H1 (cell line): Measurements from ENCODE around the gene RAP2A. TPM values are rescaled to one million over a fixed set of nuclear protein-coding genes. Genes with fewer than 3 reads are reported as not detected.

ENCODE experiments used
- CTCF ChIA-PET: fragments of 300-600 bp; sonication (Branson Sonifier 250); formaldehyde crosslinking; loops from one replicate; lab custom pipeline; 2021; ENCODE audit not compliant: partially characterized antibody; lab: Charles Lee
- POLR2A ChIA-PET: fragments of 300-600 bp; sonication (Branson Sonifier 250); formaldehyde crosslinking; loops from one replicate; lab custom pipeline; 2021; ENCODE audit warnings: inconsistent platforms; ENCODE audit not compliant: partially characterized antibody; lab: Charles Lee
- DNase-seq, 2 experiments: peaks; one replicate each; pipeline versions ENCODE4 v3.0.0 to v3.0.0-alpha.2; 2010 to 2022; ENCODE audit warnings: low spot score in 2 of 2, low read depth in 1 of 2, mixed read lengths in 1 of 2
- FAIRE-seq: peaks from 2 replicates; lab custom pipeline; 2011; peaks lifted over from hg19 to GRCh38; lab: Jason Lieb, UNC
- H2AFZ ChIP-seq: 2 replicates; pipeline ENCODE4 v1.8.1; 2012; ENCODE audit warnings: low read length, inconsistent platforms
- H2AK5ac ChIP-seq: 2 replicates; pipeline ENCODE4 v1.6.1; 2013; ENCODE audit warnings: low read depth, low read length
- H2BK120ac ChIP-seq: replicated peaks from 2 replicates; pipeline ENCODE3; 2013; ENCODE audit warnings: low read depth, low read length, inconsistent platforms
- H2BK12ac ChIP-seq: 2 replicates; pipeline ENCODE4 v1.6.1; 2013; ENCODE audit warnings: low read depth, low read length
- H2BK15ac ChIP-seq: 2 replicates; pipeline ENCODE4 v1.6.1; 2013; ENCODE audit warnings: low read length
- H2BK20ac ChIP-seq: 2 replicates; pipeline ENCODE4 v1.6.1; 2013; ENCODE audit warnings: low read length
- H2BK5ac ChIP-seq: 2 replicates; pipeline ENCODE4 v1.6.1; 2013; ENCODE audit warnings: low read depth, low read length
- H3K14ac ChIP-seq: 2 replicates; pipeline ENCODE4 v1.6.1; 2013; ENCODE audit warnings: inconsistent platforms; ENCODE audit not compliant: insufficient read length
- H3K18ac ChIP-seq: 2 replicates; pipeline ENCODE4 v1.6.1; 2013; ENCODE audit warnings: low read length; ENCODE audit errors: extremely low read depth
- H3K23ac ChIP-seq: 2 replicates; pipeline ENCODE4 v1.6.1; 2013; ENCODE audit warnings: inconsistent platforms; ENCODE audit not compliant: insufficient read length
- H3K23me2 ChIP-seq: 2 replicates; pipeline ENCODE4 v1.6.1; 2013; ENCODE audit warnings: low read depth, low read length
- H3K27ac ChIP-seq: 2 replicates; pipeline ENCODE4 v1.6.1; 2011; ENCODE audit warnings: low read depth, low read length, inconsistent platforms
- H3K27me3 ChIP-seq, 4 experiments: replicated peaks in 1 of 4; 1 replicate in 1 of 4; 2 replicates in 3 of 4; pipeline versions ENCODE4 v1.6.1 to v1.8.1; 2011 to 2013; ENCODE audit warnings: low read length in 3 of 4, mild to moderate bottlenecking in 3 of 4, inconsistent platforms in 2 of 4, mixed read lengths in 2 of 4, moderate library complexity in 1 of 4; ENCODE audit not compliant: control insufficient read depth in 3 of 4, insufficient read depth in 3 of 4; ENCODE audit errors: extremely low read depth in 1 of 4
- H3K36me3 ChIP-seq, 4 experiments: 2 replicates each; pipeline versions ENCODE4 v1.6.1 to v1.8.1; 2011 to 2013; ENCODE audit warnings: mild to moderate bottlenecking in 4 of 4, low read length in 3 of 4, moderate library complexity in 2 of 4, control low read depth in 1 of 4, inconsistent platforms in 1 of 4; ENCODE audit not compliant: insufficient read depth in 4 of 4, control insufficient read depth in 2 of 4
- H3K4ac ChIP-seq: replicated peaks from 2 replicates; pipeline ENCODE3; 2013; ENCODE audit warnings: low read length, low read depth, mixed read lengths, inconsistent platforms; ENCODE audit not compliant: insufficient read length
- H3K4me1 ChIP-seq, 4 experiments: replicated peaks in 1 of 4; 1 replicate in 1 of 4; 2 replicates in 3 of 4; pipeline versions ENCODE4 v1.6.1 to v1.8.1; 2011 to 2013; ENCODE audit warnings: low read length in 3 of 4, inconsistent platforms in 2 of 4, mixed read lengths in 1 of 4; ENCODE audit not compliant: insufficient read depth in 4 of 4, control insufficient read depth in 3 of 4
- H3K4me2 ChIP-seq, 2 experiments: 2 replicates each; pipeline versions ENCODE4 v1.6.1 to v1.8.1; 2011 to 2013; ENCODE audit warnings: low read depth in 2 of 2, low read length in 2 of 2, control low read depth in 1 of 2, inconsistent platforms in 1 of 2, mild to moderate bottlenecking in 1 of 2; ENCODE audit not compliant: insufficient read depth in 1 of 2
- H3K4me3 ChIP-seq, 4 experiments: fragments of 200-600, 300-600 bp in 1 of 4; sonication (generic), shearing (Covaris generic), sonication (Bioruptor Twin) in 1 of 4; 2 replicates each; pipeline versions ENCODE4 v1.5.1 to v1.8.1; 2011 to 2016; ENCODE audit warnings: low read length in 4 of 4, low read depth in 3 of 4, control low read depth in 2 of 4, inconsistent platforms in 2 of 4, mild to moderate bottlenecking in 2 of 4, mixed read lengths in 1 of 4, moderate library complexity in 1 of 4; ENCODE audit not compliant: insufficient read depth in 2 of 4; ENCODE audit errors: extremely low read depth in 1 of 4
- H3K56ac ChIP-seq: replicated peaks from 2 replicates; pipeline ENCODE3; 2013; ENCODE audit warnings: low read depth, mild to moderate bottlenecking, mixed read lengths, low read length, inconsistent platforms; ENCODE audit not compliant: insufficient read length
- H3K79me1 ChIP-seq: 2 replicates; pipeline ENCODE4 v1.6.1; 2013; ENCODE audit warnings: low read depth, low read length, control low read depth
- H3K79me2 ChIP-seq, 2 experiments: 2 replicates each; pipeline versions ENCODE4 v1.6.1 to v1.8.1; 2012 to 2013; ENCODE audit warnings: low read length in 2 of 2, mild to moderate bottlenecking in 2 of 2, inconsistent platforms in 1 of 2; ENCODE audit not compliant: insufficient read depth in 2 of 2, control insufficient read depth in 1 of 2
- H3K9ac ChIP-seq, 4 experiments: replicated peaks in 1 of 4; 1 replicate in 1 of 4; 2 replicates in 3 of 4; pipeline versions ENCODE4 v1.6.1 to v1.8.1; 2011 to 2013; ENCODE audit warnings: low read depth in 3 of 4, low read length in 3 of 4, control low read depth in 2 of 4, mild to moderate bottlenecking in 2 of 4, moderate library complexity in 2 of 4, inconsistent platforms in 1 of 4; ENCODE audit errors: extremely low read depth in 1 of 4
- H3K9me3 ChIP-seq, 2 experiments: 2 replicates each; pipeline versions ENCODE4 v1.6.1 to v1.8.1; 2012 to 2013; ENCODE audit warnings: mild to moderate bottlenecking in 2 of 2, moderate library complexity in 2 of 2, control low read depth in 1 of 2, inconsistent platforms in 1 of 2, low read depth in 1 of 2, low read length in 1 of 2, mixed read lengths in 1 of 2; ENCODE audit not compliant: insufficient read depth in 2 of 2
- H4K20me1 ChIP-seq, 2 experiments: replicated peaks in 1 of 2; 2 replicates each; pipeline versions ENCODE3 to v1.8.1; 2011 to 2013; ENCODE audit warnings: inconsistent platforms in 2 of 2, low read length in 2 of 2, mild to moderate bottlenecking in 1 of 2; ENCODE audit not compliant: insufficient read depth in 2 of 2, control insufficient read depth in 1 of 2
- H4K5ac ChIP-seq: 2 replicates; pipeline ENCODE4 v1.6.1; 2013; ENCODE audit warnings: low read length, low read depth, mixed read lengths, inconsistent platforms; ENCODE audit not compliant: insufficient read length
- H4K8ac ChIP-seq: 2 replicates; pipeline ENCODE4 v1.8.0; 2013; ENCODE audit warnings: mild to moderate bottlenecking, moderate library complexity, low read length, inconsistent platforms; ENCODE audit not compliant: insufficient read depth; ENCODE audit errors: extremely low read depth
- H4K91ac ChIP-seq: replicated peaks from 2 replicates; pipeline ENCODE3; 2013; ENCODE audit warnings: low read length, mixed read lengths, inconsistent platforms; ENCODE audit not compliant: insufficient read length
- CEBPB ChIP-seq: IDR thresholded peaks from 2 replicates; pipeline ENCODE4 v1.6.1; 2012; ENCODE audit warnings: low read depth, low read length
- GTF2F1 ChIP-seq: IDR thresholded peaks from 2 replicates; pipeline ENCODE4 v1.6.1; 2012; ENCODE audit warnings: low read depth, low read length, improper control_type of control experiment, borderline replicate concordance
- TEAD4 ChIP-seq: IDR thresholded peaks from 2 replicates; pipeline ENCODE4 v1.6.1; 2012; ENCODE audit warnings: low read depth, low read length, inconsistent platforms, mixed read lengths
- WGBS, 2 experiments: shearing (Covaris generic) in 1 of 2; methylation state at CpG; one replicate each; pipeline versions ENCODE4 v1.1.6 to v1.1.7; 2013 to 2015; ENCODE audit warnings: low lambda C conversion rate in 2 of 2, mixed read lengths in 2 of 2, inconsistent platforms in 1 of 2, low coverage in 1 of 2, missing lambda C conversion rate in 1 of 2; ENCODE audit not compliant: insufficient replicate concordance in 2 of 2, insufficient coverage in 1 of 2, insufficient read length in 1 of 2; ENCODE audit errors: extremely low coverage in 1 of 2, missing lambda C conversion rate in 1 of 2; 5-methylcytosine and 5-hydroxymethylcytosine counted together
- polyA plus RNA-seq, 7 experiments: library from polyadenylated mRNA; depleted of rRNA in 3 of 7; stranded (reverse) in 5 of 7; unstranded in 2 of 7; fragments of >200 nt in 5 of 7; fragments of 200-250 nt in 2 of 7; gene quantifications; 1 replicate in 5 of 7; 2 replicates in 1 of 7; 4 replicates in 1 of 7; pipeline versions ENCODE4 v1.2.1 to v1.2.3, GENCODE V29; 2011 to 2013; ENCODE audit warnings: missing spikeins in 2 of 7, mixed read lengths in 2 of 7
- total RNA-seq: library from RNA; stranded (reverse); fragmentation: NEBNext Ultra II Directional; extraction: Animal tissue kit (Norgen Biotek cat#: 25700); gene quantifications from 2 replicates; pipeline ENCODE4 v1.2.1, GENCODE V29; 2021

Gene RAP2A
- total and polyA plus RNA-seq, 2 of the 8 experiments (the other 6 are each of a cell fraction or from before 2014, with no cell fraction given): 8.4 to 43.4 TPM

DNA sequence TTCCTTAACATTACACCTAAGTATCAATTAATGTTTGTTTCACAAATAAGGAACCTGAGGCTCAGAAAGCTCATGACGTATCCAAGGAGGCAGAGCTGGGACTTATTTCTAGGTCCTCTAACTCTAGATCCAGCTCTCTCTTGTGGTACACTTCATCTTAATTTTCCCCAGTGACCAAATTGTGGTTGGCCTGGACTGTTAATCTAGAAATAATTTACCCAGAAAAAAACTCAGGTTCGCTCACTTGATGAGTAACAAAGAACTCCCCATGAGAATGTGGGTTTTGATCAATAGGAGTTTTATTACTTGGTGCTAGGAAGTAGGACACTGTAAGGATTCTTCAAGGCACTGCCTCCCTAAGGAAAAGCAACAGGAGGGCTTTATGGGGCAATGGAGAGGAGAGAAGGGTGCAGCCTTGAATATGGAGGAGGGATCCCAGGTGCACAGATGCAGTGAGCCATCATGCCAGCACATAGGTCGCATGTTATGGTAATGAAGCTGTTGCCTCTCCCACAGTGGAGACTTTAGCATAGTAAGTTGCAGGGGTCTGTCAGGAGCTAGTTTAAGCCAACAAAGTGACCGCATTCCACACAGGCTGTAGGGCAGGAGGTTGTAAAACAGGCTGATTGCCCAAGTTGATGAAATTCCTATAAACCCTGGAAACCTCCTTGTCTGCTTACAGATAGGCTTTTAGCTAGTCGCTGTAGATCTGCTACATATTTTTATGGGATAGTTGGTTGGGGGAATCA, 14.7 kb downstream of the RAP2A start:
- Histone ChIP-seq H3K4me1 (peaks cover 0 to 3% (median 3%) of the 10 kb centered on the region in 4 experiments; a peak in 5 of 7 replicates), H3K27ac (no peak overlapping the region), H3K9ac (no peak overlapping the region), H3K4me3 (no peak overlapping the region), H2BK15ac (no peak overlapping the region), H4K5ac (no peak overlapping the region), H4K8ac (no peak overlapping the region), H3K23me2 (no peaks in the 10 kb centered on the region; the same call in 1 of the 2 replicates), H3K9me3 (no peaks in the 10 kb centered on the region), H2BK5ac (no peak overlapping the region), H3K56ac (no peak overlapping the region), H2BK20ac (no peak overlapping the region), H4K20me1 (peaks cover 0 to 4% of the 10 kb centered on the region in 2 experiments), H3K23ac (no peak overlapping the region), H2BK12ac (no peak overlapping the region), H3K27me3 (no peaks in the 10 kb centered on the region), H3K79me2 (peaks cover 4 to 54% of the 10 kb centered on the region in 2 experiments; a peak in 3 of 4 replicates), H3K79me1 (peaks cover 3% of the 10 kb centered on the region; the same call in 1 of the 2 replicates), H2BK120ac (no peak overlapping the region), H4K91ac (no peak overlapping the region), H2AFZ (no peak overlapping the region), H3K4ac (no peak overlapping the region), H2AK5ac (no peak overlapping the region), H3K18ac (no peak overlapping the region), H3K14ac (no peak overlapping the region), H3K4me2 (no peak overlapping the region; a peak in 1 of 4 replicates), H3K36me3 (no peaks in the 10 kb centered on the region; a peak in 1 of 8 replicates)
- ChIA-PET CTCF (interaction anchor here (0.9 to 1.1 kb wide), 3 partner anchors 33 to 124 kb away, joined by 3 read pairs; no protein-coding TSS in a partner anchor), POLR2A (interaction anchor here (0.9 to 1.4 kb wide), 4 partner anchors 10 to 15 kb away, joined by 3 to 9 read pairs (median 5); no protein-coding TSS in a partner anchor)
- WGBS, 2 experiments: 85% methylated on average over 5 of the region's 5 CpGs; no CpG with 5 or more reads in 1 of the 2 experiments
- TF ChIP-seq GTF2F1: no peak
- 0 out of 2 replicates have a peak, but pooled peaks have one; percentile 21 for TF ChIP-seq CEBPB
- peak; percentile 50; the same call in 1 of the 2 replicates for TF ChIP-seq TEAD4
- peak; percentile 84 for FAIRE-seq
- DNase-seq: no peak
